Peyer's patch (tissue), 4 donors: ENCODE results near the gene ETF1.

ENCODE experiments used
- POLR2A ChIP-seq, 2 donors: fragments of 450-650 bp; IDR thresholded peaks; one replicate each; pipeline ENCODE4 v1.5.1; 2017; ENCODE audit warnings: antibody characterized with exemption in 2 of 2, mild to moderate bottlenecking in 2 of 2, moderate library complexity in 2 of 2
- TF ChIP-seq, protein P1 (sequence below), 6 experiments: fragments of 450-650 bp in 4 of 6; fragments of 200-600 bp in 2 of 6; sonication (generic) in 1 of 6; IDR thresholded peaks; one replicate each; pipeline ENCODE4 v1.5.1; 2017 to 2019; ENCODE audit warnings: antibody characterized with exemption in 6 of 6, mild to moderate bottlenecking in 3 of 6, moderate library complexity in 1 of 6

DNA sequence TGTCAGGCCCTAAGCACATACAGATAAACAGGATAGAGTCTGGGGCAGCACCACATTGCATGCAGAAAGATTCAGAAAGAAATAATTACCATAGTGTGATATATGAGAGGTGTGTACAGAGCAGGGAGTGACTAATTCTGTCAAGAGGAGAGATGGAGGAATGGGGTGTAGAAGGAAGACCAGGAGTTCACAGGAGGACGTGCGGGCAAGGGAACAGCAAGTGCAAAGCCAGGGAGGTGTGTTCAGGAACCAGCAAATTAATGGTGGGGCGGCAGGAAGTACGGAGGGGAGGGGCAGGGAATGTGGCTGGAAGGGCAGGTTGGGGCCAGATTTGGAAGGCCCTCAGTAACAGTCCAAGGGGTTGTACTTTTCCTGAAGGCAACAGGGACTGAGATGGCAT, 60.4 kb downstream of the ETF1 start:
- TF ChIP-seq, protein P1, sequence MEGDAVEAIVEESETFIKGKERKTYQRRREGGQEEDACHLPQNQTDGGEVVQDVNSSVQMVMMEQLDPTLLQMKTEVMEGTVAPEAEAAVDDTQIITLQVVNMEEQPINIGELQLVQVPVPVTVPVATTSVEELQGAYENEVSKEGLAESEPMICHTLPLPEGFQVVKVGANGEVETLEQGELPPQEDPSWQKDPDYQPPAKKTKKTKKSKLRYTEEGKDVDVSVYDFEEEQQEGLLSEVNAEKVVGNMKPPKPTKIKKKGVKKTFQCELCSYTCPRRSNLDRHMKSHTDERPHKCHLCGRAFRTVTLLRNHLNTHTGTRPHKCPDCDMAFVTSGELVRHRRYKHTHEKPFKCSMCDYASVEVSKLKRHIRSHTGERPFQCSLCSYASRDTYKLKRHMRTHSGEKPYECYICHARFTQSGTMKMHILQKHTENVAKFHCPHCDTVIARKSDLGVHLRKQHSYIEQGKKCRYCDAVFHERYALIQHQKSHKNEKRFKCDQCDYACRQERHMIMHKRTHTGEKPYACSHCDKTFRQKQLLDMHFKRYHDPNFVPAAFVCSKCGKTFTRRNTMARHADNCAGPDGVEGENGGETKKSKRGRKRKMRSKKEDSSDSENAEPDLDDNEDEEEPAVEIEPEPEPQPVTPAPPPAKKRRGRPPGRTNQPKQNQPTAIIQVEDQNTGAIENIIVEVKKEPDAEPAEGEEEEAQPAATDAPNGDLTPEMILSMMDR (IDR thresholded peaks at IDR 0.05) = no peak
- no peak for TF ChIP-seq POLR2A (IDR thresholded peaks at IDR 0.05)
